HepG2 (cell line): ENCODE data around the gene USP14.

ENCODE experiments used
- ATAD3A ChIP-seq: sonication (generic); formaldehyde crosslinking; IDR thresholded peaks from 2 replicates; pipeline ENCODE4 v1.4.0; 2020; ENCODE audit warnings: missing genetic modification reagents
- BHLHE40 ChIP-seq: IDR thresholded peaks from 2 replicates; pipeline ENCODE4 v1.6.1; 2011; ENCODE audit warnings: low read length, improper control_type of control experiment
- CTCF ChIP-seq: sonication (generic); formaldehyde crosslinking; IDR thresholded peaks from 2 replicates; pipeline ENCODE4 v1.5.0; 2020; ENCODE audit warnings: mild to moderate bottlenecking, missing genetic modification reagents, moderate library complexity
- HNF4G ChIP-seq, 2 experiments: sonication (generic) in 1 of 2; formaldehyde crosslinking in 1 of 2; IDR thresholded peaks; 2 replicates each; pipeline versions ENCODE4 v1.4.0 to v1.6.1; 2011 to 2020; ENCODE audit warnings: borderline replicate concordance in 2 of 2, low read depth in 2 of 2, mild to moderate bottlenecking in 2 of 2, low read length in 1 of 2, missing genetic modification reagents in 1 of 2, moderate library complexity in 1 of 2
- MBD4 ChIP-seq: IDR thresholded peaks from 2 replicates; pipeline ENCODE4 v1.6.1; 2012; ENCODE audit warnings: low read length, inconsistent platforms, borderline replicate concordance
- MXD3 ChIP-seq: IDR thresholded peaks from 2 replicates; pipeline ENCODE4 v1.6.1; 2016; ENCODE audit warnings: mild to moderate bottlenecking, missing biosample characterization, missing genetic modification reagents
- RFXAP ChIP-seq: sonication (generic); formaldehyde crosslinking; IDR thresholded peaks from 2 replicates; pipeline ENCODE4 v1.4.0; 2020; ENCODE audit warnings: missing genetic modification reagents, borderline replicate concordance
- RXRA ChIP-seq: sonication (generic); formaldehyde crosslinking; IDR thresholded peaks from 2 replicates; pipeline ENCODE4 v1.5.1; 2020; ENCODE audit warnings: missing genetic modification reagents
- SMC3 ChIP-seq: IDR thresholded peaks from 2 replicates; pipeline ENCODE4 v1.6.1; 2011; ENCODE audit warnings: low read length, improper control_type of control experiment

- TF ChIP-seq HNF4G (IDR thresholded peaks at IDR 0.05; ENCODE audit: borderline replicate concordance, low read depth, low read length) (no peak), HNF4G (CRISPR knock-in tag; IDR thresholded peaks at IDR 0.05; ENCODE audit: borderline replicate concordance, low read depth) (no peak), MBD4 (no peak), BHLHE40 (no peak), RXRA (CRISPR knock-in tag) (no peak), SMC3 (no peak), CTCF (CRISPR knock-in tag) (no peak), RFXAP (CRISPR knock-in tag) (no peak), MXD3 (CRISPR knock-in tag) (no peak), ATAD3A (CRISPR knock-in tag) (no peak)
Observed at GRCh38 chr18:250685-251084, 92.3 kb downstream of the USP14 start.
